Spleen (tissue), 11 donors: ENCODE data around the gene GPR75. TPM values are rescaled to one million over a fixed set of nuclear protein-coding genes. Genes with fewer than 3 reads are reported as not detected.

ENCODE experiments used
- DNase-seq: peaks from one replicate; pipeline ENCODE4 v3.0.0-alpha.2; 2020
- H3K27ac ChIP-seq, 8 donors: fragments of 200-600 bp; sonication (generic) in 7 of 8; 1 replicate in 4 of 8; 2 replicates in 4 of 8; pipeline versions ENCODE4 v1.5.0 to v1.8.0; 2016 to 2021; ENCODE audit warnings: inconsistent platforms in 4 of 8, mild to moderate bottlenecking in 4 of 8, moderate library complexity in 1 of 8
- H3K27me3 ChIP-seq, 7 donors: fragments of 200-600 bp; sonication (generic) in 6 of 7; replicated peaks in 1 of 7; 1 replicate in 4 of 7; 2 replicates in 3 of 7; pipeline versions ENCODE4 v1.5.0 to v1.8.0; 2016 to 2021; ENCODE audit warnings: inconsistent platforms in 3 of 7, mild to moderate bottlenecking in 1 of 7
- H3K36me3 ChIP-seq, 6 donors: fragments of 200-600 bp; sonication (generic) in 5 of 6; 1 replicate in 4 of 6; 2 replicates in 2 of 6; pipeline versions ENCODE4 v1.5.0 to v1.8.0; 2016 to 2021; ENCODE audit warnings: inconsistent platforms in 2 of 6
- H3K4me1 ChIP-seq, 6 donors: fragments of 200-600 bp; sonication (generic) in 5 of 6; 1 replicate in 3 of 6; 2 replicates in 3 of 6; pipeline versions ENCODE4 v1.5.0 to v1.8.0; 2016 to 2021; ENCODE audit warnings: inconsistent platforms in 3 of 6
- H3K4me3 ChIP-seq, 8 donors: fragments of 200-600 bp; sonication (generic) in 7 of 8; 1 replicate in 4 of 8; 2 replicates in 4 of 8; pipeline versions ENCODE4 v1.5.0 to v1.8.0; 2016 to 2021; ENCODE audit warnings: inconsistent platforms in 4 of 8, mild to moderate bottlenecking in 4 of 8, moderate library complexity in 2 of 8
- H3K9me3 ChIP-seq, 8 donors: fragments of 200-600 bp; sonication (generic) in 7 of 8; 1 replicate in 4 of 8; 2 replicates in 4 of 8; pipeline versions ENCODE4 v1.5.0 to v1.8.0; 2016 to 2021; ENCODE audit warnings: inconsistent platforms in 4 of 8
- POLR2A ChIP-seq, 3 donors: fragments of 450-650 bp; IDR thresholded peaks; one replicate each; pipeline ENCODE4 v1.5.1; 2017; ENCODE audit warnings: antibody characterized with exemption in 3 of 3, mild to moderate bottlenecking in 1 of 3
- POLR2AphosphoS5 ChIP-seq, 3 donors: sonication (generic); formaldehyde crosslinking; IDR thresholded peaks; one replicate each; pipeline ENCODE4 v1.5.1; 2017; ENCODE audit warnings: antibody characterized with exemption in 3 of 3
- WGBS, 5 donors: extraction: QIAGEN DNeasy Blood & Tissue Kit in 3 of 5; methylation state at CpG; one replicate each; pipeline versions ENCODE4 v1.1.5 to v1.1.7; 2013 to 2018; 5-methylcytosine and 5-hydroxymethylcytosine counted together
- intact Hi-C: fragments of 100-400 bp; cut with DNase I; formaldehyde crosslinking; loops from one replicate; pipeline ENCODE4 v1.15.0; 2023; ENCODE audit warnings: low total_unique reads
- polyA plus RNA-seq, 3 donors: library from polyadenylated mRNA; stranded (reverse); fragments of 200-250 nt; gene quantifications; one replicate each; pipeline ENCODE4 v1.2.1, GENCODE V29; 2013
- total RNA-seq, 7 donors: library from RNA; depleted of rRNA in 3 of 7; stranded (reverse); fragments of >200 nt in 3 of 7; fragmentation: NEBNext Ultra II Directional in 4 of 7; extraction: Animal tissue kit (Norgen Biotek cat#: 25700) in 4 of 7; gene quantifications; one replicate each; pipeline versions ENCODE4 v1.1.0 to v1.2.1, GENCODE V29; 2016 to 2021
- TF ChIP-seq, protein P1 (sequence below), 11 experiments: fragments of 200-600 bp in 7 of 11; fragments of 450-650 bp in 4 of 11; sonication (generic) in 4 of 11; IDR thresholded peaks in 8 of 11; conservative IDR thresholded peaks in 3 of 11; 1 replicate in 7 of 11; 2 replicates in 4 of 11; pipeline versions ENCODE4 v1.4.0 to v1.8.0; 2016 to 2021; ENCODE audit warnings: antibody characterized with exemption in 11 of 11, inconsistent platforms in 4 of 11, mild to moderate bottlenecking in 1 of 11
- donor health status: healthy with polysubstance abuse.
- donor health status: DM: no; HTN: no; CAD: no; lungs with moderate emphysema.
- donor health status: DM: no; HTN: no; CAD: no.
- donor health status: Bipolar disorder and iron deficiency.
- donor health status: healthy.
- donor health status: DM: no; HTN: no; CAD: no.
- donor health status: DM: yes; HTN: yes; CAD: no.

Gene GPR75
- total and polyA plus RNA-seq, 10 donors: 0.08 to 10.9 (median 3.8) TPM

GRCh38 chr2:53881986-53882385 lies 22.2 kb upstream of the GPR75 start:
- Histone ChIP-seq H3K4me3 (no peak overlapping the region), H3K36me3 (peaks cover 0 to 100% (median 60%) of the 10 kb centered on the region in 6 donors), H3K27ac (no peak overlapping the region), H3K9me3 (peaks cover 0 to 9% (median 0%) of the 10 kb centered on the region in 8 donors), H3K27me3 (no peaks in the 10 kb centered on the region), H3K4me1 (no peaks in the 10 kb centered on the region)
- intact Hi-C loops: no loop called here
- TF ChIP-seq POLR2AphosphoS5 (IDR thresholded peaks at IDR 0.05): no peak
- TF ChIP-seq POLR2A (IDR thresholded peaks at IDR 0.05): no peak
- TF ChIP-seq, protein P1, sequence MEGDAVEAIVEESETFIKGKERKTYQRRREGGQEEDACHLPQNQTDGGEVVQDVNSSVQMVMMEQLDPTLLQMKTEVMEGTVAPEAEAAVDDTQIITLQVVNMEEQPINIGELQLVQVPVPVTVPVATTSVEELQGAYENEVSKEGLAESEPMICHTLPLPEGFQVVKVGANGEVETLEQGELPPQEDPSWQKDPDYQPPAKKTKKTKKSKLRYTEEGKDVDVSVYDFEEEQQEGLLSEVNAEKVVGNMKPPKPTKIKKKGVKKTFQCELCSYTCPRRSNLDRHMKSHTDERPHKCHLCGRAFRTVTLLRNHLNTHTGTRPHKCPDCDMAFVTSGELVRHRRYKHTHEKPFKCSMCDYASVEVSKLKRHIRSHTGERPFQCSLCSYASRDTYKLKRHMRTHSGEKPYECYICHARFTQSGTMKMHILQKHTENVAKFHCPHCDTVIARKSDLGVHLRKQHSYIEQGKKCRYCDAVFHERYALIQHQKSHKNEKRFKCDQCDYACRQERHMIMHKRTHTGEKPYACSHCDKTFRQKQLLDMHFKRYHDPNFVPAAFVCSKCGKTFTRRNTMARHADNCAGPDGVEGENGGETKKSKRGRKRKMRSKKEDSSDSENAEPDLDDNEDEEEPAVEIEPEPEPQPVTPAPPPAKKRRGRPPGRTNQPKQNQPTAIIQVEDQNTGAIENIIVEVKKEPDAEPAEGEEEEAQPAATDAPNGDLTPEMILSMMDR (IDR thresholded peaks at IDR 0.05 in 8 of 11, conservative IDR thresholded peaks at IDR 0.05 in 3 of 11): no peak
- no peak for DNase-seq

DNA sequence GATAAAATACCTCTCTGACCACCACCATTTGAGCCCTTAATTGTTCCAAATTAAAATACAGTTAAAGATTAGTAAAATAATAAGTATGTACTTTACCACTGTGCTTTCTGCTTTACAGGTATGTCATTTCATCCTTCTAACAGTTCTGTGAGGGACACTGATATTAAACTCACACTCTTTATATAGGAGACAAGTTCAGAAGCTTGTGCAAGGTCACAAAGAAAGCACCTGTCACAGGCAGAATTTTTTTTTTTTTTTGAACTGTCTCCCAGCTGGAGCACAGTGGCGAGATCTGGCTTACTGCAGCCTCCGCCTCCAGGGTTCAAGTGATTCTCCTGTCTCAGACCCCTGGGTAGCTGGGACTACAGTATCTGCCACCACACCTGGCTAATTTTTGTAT lies 21.6 kb upstream of the GPR75 start:
- H3K27ac ChIP-seq: no peak overlapping the region
- WGBS, 5 donors: 75 to 100% (median 98%) methylated on average over 2 of the region's 2 CpGs
- peaks cover 0 to 9% (median 0%) of the 10 kb centered on the region in 8 donors for H3K9me3 ChIP-seq
- TF ChIP-seq, protein P1 (IDR thresholded peaks at IDR 0.05 in 8 of 11, conservative IDR thresholded peaks at IDR 0.05 in 3 of 11): no peak
- no peak for TF ChIP-seq POLR2A (IDR thresholded peaks at IDR 0.05)
- TF ChIP-seq POLR2AphosphoS5 (IDR thresholded peaks at IDR 0.05): no peak
- intact Hi-C loops: no loop called here
- no peaks in the 10 kb centered on the region for H3K27me3 ChIP-seq
- no peak for DNase-seq
- H3K4me1 ChIP-seq: no peaks in the 10 kb centered on the region
- H3K36me3 ChIP-seq: peaks cover 0 to 100% (median 53%) of the 10 kb centered on the region in 6 donors
- no peak overlapping the region for H3K4me3 ChIP-seq

DNA sequence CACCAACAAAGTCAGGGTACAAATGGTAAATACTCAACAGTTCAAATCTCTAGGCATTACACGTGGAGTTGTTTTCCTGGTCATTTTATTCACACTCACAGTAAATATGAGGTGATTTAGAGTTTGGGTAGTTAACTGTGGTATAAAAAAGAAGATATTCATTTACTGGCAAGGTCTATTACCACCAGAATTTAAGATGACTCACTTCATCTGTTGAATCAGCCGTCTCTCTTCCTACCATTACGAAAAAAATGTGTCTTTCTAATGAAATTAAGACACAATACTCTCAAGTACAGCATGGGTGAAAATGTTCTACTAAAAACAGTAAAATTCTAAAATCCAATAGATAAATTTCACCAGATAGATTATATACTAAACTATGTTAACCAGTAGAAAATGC lies 21.0 kb upstream of the GPR75 start:
- TF ChIP-seq POLR2A (IDR thresholded peaks at IDR 0.05) (no peak), POLR2AphosphoS5 (IDR thresholded peaks at IDR 0.05) (no peak)
- TF ChIP-seq, protein P1 (IDR thresholded peaks at IDR 0.05 in 8 of 11, conservative IDR thresholded peaks at IDR 0.05 in 3 of 11): no peak
- no peak overlapping the region for H3K4me3 ChIP-seq
- peaks cover 0 to 9% (median 0%) of the 10 kb centered on the region in 8 donors for H3K9me3 ChIP-seq
- H3K36me3 ChIP-seq: peaks cover 0 to 100% (median 48%) of the 10 kb centered on the region in 6 donors
- intact Hi-C loops: no loop called here
- WGBS, 5 donors: 89 to 99% (median 94%) methylated on average over 3 of the region's 3 CpGs
- H3K27me3 ChIP-seq: no peaks in the 10 kb centered on the region
- no peak for DNase-seq
- H3K4me1 ChIP-seq: no peaks in the 10 kb centered on the region
- no peak overlapping the region for H3K27ac ChIP-seq

GRCh38 chr2:53877556-53877955 lies 17.8 kb upstream of the GPR75 start:
- H3K36me3 ChIP-seq: peaks cover 4 to 100% (median 43%) of the 10 kb centered on the region in 6 donors

More at GRCh38 chr2:53877556-53877955, 17.8 kb upstream of the GPR75 start:
- H3K4me3 ChIP-seq: no peak overlapping the region
- H3K27ac ChIP-seq: peak overlapping the region in 1 of 8 donors; percentile 31
- 82 to 95% (median 91%) methylated on average over 2 of the region's 2 CpGs for WGBS, 5 donors
- TF ChIP-seq POLR2AphosphoS5 (IDR thresholded peaks at IDR 0.05) (no peak), POLR2A (IDR thresholded peaks at IDR 0.05) (no peak)
- TF ChIP-seq, protein P1 (IDR thresholded peaks at IDR 0.05 in 8 of 11, conservative IDR thresholded peaks at IDR 0.05 in 3 of 11): no peak
- H3K27me3 ChIP-seq: no peaks in the 10 kb centered on the region
- no peak for DNase-seq
- intact Hi-C loops: no loop called here
- no peaks in the 10 kb centered on the region for H3K4me1 ChIP-seq
- H3K9me3 ChIP-seq: peaks cover 0 to 9% (median 0%) of the 10 kb centered on the region in 8 donors
